ENCODE data around the gene PTPRA.
"Not testable (repeated sequence)": the region's sequence is repeated elsewhere in the genome, so short reads cannot be mapped to it uniquely, and the experiment has no call there.

Gene PTPRA

DNA sequence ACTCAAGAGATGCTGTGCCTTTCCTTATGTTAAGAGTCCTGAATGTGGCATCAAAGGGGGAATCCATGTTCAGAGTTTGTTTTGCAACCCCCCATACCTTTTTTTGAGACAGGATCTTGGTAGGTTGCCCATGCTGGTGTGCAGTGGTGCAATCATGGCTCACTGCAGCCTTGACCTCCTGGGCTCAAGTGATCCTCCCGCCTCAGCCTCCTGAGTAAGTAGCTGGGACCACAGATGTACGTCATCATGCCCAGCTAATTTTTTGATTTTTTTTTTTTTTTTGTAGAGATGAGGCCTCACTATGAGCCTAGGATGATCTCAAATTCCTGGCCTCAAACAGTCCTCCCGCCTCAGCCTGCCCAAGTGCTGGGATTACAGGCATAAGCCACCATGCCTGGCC is 16.5 kb downstream of the PTPRA start:
- no peak for DNase-seq

DNA sequence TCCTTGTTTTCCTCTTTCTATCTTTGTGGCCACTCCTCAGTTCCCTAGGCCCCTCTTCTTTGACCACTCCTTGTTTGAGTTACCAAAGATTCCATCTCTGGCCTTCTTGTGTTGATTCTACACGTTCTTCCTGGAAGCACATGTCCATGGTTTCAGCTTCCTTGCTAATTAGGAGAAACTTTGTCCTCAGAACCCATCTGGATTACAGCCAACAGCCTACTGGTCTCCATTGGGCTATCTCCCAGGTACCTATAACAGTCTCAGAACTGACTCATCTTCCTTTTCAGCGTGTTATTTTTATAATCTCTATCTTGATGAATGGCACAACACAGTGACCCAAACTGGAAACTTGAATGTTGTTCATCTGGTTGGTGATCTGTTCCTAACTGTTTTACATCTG is 17.5 kb downstream of the PTPRA start:
- no peak for DNase-seq

DNA sequence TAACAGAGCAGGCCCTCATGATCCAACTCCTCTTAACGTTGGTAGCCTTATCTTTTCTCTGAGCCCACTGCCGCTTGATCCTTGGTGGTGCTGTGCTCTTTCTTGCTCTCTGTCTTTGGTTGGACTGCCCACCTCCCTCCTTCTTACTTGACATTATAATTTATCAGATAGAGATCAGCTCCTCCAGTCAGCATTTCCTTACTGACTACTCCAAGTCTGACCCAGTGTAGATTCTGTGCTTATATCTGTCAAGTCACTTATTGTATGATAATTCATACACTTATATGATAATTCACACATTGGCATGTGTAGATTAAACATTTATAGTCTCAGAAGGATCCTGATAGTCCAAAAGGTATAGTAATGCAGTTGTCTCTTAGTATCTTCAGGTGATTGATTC is 18.1 kb downstream of the PTPRA start:
- no peak for DNase-seq

DNA sequence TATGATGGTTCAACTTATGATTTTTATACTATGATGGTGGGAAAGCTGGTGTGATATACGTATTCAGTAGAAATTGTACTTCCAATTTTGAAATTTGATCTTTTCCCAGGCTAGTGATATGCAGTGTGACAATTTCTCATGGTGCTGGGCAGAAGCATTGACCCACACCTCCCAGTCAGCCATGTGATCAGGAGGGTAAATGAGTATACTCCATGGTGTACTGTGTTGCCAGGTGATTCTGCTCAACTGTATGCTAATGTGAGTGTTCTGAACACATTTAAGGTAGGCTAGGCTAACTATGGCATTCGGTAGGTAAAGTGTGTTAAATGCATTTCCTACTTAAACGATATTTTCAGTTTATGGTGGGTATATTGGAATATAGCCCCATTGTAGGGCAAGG is 19.1 kb downstream of the PTPRA start:
- no peak for DNase-seq

DNA sequence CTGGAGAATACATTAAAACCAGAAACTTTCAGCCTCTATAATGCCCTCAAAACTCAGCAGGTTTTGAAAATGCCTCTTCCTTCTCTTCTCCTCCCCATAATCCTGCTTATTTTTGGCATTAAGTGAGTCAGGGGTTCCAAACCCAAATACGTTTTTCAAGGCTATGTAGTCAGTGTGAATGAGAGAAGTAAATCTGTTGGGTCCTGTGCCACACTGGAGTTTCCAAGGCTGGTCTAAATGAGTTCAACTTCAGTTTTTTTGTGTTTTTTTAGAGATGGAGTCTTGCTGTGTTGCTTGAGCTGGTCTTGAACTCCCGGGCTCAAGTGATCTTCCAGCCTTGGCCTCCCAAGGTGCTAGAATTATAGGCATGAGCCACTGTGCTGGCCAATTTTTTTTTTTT is 20.9 kb downstream of the PTPRA start:
- DNase-seq, result no peak

DNA sequence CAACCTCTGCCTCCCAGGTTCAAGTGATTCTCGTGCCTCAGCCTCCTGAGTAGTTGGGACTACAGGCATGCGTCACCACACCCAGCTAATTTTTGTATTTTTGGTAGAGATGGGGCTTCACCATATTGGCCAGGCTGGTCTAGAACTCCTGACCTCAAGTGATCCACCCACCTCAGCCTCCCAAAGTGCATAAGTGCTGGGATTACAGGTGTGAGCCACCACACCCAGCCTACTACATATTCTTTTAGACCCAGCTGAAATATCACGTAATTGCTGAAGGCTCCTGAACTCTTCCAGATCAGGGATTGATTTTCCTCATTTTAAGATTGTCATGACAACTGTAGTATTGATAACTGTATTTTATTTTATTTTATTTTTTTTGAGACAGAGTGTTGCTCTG is 21.9 kb downstream of the PTPRA start:
- not testable (repeated sequence) for DNase-seq

DNA sequence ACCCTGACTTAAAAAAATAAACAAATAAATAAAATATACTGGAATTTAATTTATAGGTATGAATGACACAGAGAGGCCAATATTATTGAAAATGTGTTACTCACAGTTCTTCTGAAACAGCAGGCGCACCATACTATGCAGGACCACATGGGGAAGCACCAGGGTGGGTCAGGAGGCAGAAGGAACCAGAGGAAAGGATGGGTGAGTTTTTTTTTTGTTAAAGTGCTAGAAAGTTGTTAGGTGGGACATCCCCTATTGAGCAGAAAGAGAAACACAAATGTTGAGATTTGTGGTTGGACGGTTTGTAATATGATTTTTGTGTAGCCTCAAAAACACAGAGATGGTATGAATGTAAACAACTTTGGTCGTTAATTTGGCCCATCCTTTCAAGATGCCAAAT is 26.0 kb downstream of the PTPRA start:
- peak in 1 of 5 experiments; percentile 29 for DNase-seq

DNA sequence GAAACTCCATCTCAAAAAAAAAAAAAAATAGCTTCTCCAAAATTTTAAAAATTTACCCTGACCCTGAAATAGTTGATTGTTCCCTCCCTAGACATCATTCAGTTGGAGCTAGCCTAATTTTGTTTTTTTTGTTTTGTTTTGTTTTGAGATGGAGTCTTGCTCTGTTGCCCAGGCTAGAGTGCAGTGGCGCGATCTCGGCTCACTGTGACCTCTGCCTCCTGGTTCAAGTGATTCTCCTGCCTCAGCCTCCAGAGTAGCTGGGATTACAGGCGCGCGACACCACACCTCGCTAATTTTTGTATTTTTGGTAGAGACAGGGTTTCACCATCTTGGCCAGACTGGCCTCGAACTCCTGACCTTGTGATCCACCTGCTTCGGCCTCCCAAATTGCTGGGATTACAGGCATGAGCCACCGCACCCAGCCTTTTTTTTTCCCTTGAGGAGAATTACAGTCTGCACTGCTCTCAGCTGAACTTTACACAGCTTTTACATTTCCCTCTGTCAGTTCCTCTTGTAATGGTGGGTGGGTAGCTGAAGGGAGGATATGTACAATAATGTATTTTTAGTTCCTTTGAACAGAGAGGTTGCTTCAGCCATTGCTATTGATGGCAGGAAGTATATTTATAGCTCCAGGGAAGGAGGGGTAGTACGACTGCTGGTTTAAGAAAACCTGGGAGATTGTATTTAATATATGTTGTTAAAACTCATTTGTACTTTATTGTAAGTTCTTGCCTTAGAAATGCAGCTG is 27.7 kb downstream of the PTPRA start:
- DNase-seq, result no peak

DNA sequence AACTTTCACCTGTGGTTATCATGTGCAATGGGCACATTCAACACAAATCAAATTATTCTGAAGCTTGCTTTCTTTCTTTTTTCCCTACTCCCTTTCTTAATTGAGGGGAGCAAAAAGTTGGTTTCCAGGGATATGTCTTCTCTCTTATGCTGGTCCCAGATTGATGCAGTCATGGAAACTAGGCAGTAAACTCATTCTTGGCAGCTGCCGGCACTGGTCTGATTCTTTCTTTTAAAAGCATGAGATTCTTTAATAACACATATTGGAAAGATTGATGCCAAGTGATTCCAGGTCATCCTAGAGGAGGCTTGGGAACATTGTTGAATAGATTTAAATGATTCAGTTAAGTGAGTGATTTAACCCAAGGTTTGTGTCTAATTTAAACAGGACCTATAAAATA is 29.0 kb downstream of the PTPRA start:
- peak in 1 of 5 experiments; percentile 29 for DNase-seq

DNA sequence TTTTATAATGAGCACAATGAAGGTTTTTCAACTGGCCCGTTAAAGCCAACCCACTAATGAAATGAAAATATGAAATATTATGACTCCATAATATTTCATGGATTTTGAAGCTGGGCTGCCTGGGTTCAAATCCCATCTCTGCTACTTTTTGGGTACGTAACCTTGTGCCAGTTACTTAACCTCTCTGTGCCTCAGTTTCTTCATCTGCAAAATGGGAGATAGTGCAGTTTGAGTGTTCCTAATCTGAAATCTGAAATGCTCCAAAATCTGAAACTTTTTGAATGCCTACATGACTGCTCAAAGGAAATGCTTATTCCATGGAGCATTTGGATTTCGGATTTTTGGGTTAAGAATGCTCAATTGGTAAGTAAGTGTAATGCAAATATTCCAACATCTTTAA is 29.5 kb downstream of the PTPRA start:
- DNase-seq, result no peak

DNA sequence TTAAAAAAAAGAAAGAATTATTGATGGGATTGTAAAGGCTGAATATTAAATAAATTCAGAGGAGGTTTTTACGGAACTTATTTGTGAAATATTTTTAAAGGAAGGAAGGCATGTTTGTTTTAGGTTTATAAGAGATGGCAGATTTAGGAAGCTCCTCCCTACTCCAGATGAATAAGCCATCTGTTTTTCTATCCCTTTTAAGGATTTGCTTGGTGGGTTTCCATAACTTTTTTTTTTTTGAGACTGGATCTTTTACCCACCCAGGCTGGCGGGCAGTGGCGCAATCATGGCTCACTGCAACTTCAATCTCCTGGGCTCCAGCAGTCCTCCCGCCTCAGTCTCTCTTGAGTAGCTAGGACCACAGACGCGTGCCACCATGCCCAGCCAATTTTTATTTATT is 30.4 kb downstream of the PTPRA start:
- DNase-seq, result no peak

DNA sequence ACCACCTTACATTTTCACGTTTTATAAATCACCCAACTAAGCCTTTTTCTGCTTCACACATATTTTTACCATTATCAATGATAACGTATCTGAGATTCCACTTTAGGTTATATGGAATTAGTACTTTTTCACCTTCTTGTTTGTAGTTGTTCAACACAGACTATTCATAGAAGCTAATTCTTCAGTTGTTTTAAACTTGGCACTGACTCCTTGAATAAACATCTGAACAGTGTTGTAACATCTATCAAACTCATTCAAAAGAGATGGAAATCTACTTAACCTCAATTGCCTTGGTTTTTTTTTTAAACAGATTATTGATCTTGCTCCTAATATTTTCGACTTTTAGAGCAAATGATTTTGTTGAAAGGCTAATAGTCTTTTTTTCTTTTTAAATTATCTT is 34.2 kb downstream of the PTPRA start:
- no peak for DNase-seq

DNA sequence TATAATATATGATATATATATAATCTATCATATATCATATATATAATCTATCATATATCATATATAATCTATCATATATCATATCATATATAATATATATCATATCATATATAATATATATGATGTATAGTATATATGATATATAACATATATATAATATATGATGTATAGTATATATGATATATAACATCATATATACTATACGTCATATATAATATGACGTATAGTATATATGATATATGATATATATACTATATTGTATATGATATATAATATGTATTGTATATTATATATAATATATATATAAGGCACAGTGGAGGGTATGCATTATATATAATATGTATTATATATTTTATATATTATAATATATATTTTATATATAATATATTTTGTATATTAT is 36.7 kb downstream of the PTPRA start:
- no peak for DNase-seq

DNA sequence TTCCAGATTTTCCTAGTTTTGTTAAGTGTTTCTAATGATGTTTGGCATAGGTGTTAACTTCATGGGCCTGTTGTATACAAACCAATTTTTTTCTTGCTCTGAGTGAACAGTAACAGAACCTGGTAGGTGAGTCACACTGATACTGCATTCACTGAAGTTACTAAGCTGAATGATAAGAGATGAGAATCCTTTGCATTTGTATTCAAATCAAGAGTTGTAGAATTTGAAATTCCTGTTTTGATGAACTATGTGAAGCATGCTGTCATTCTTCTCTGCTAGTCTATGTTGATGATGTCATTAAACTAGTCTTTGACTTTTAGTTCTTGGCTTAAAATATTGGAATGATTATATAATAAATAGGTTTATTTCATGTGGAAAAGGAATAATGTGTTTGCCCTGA is 37.9 kb downstream of the PTPRA start:
- DNase-seq, result peak in 1 of 5 experiments; percentile 73

DNA sequence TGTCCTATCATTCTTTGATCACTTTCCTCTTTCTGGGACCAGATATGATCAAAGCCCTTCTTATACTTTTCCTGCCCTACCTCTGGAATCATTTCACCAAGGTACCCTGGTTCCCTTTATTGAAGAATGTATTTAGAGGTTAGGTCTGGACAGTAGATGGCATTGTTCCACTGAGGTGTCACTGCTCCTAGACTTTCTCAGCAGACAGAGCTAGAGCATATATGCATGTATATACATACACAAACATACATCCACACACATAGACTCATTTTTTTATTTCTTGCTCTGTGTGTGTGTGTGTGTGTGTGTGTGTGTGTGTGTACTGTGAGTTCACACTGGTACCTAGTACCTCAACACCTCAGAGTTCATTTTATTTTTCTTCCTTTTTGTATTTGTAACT is 40.9 kb downstream of the PTPRA start:
- peak in 1 of 5 experiments; percentile 61 for DNase-seq

DNA sequence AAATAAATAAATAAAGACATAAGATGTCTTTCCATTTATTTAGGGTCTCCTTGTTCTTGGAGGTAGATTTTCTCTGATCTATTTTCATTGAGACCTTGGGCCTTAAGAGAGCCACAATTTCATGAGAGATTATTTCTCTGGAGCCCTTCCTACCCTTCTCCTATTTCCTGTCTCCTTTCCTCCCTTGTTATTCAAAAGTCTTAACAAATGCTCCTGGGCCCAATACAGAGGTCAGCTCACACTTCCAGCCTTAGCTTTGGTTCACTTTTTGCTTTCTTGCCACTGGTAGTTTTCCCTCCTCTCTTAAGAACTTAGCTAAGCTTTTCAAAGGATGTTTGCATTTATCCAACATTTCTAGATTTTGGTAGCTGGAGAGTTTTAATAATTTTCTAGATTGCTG is 44.0 kb downstream of the PTPRA start:
- no peak for DNase-seq

DNA sequence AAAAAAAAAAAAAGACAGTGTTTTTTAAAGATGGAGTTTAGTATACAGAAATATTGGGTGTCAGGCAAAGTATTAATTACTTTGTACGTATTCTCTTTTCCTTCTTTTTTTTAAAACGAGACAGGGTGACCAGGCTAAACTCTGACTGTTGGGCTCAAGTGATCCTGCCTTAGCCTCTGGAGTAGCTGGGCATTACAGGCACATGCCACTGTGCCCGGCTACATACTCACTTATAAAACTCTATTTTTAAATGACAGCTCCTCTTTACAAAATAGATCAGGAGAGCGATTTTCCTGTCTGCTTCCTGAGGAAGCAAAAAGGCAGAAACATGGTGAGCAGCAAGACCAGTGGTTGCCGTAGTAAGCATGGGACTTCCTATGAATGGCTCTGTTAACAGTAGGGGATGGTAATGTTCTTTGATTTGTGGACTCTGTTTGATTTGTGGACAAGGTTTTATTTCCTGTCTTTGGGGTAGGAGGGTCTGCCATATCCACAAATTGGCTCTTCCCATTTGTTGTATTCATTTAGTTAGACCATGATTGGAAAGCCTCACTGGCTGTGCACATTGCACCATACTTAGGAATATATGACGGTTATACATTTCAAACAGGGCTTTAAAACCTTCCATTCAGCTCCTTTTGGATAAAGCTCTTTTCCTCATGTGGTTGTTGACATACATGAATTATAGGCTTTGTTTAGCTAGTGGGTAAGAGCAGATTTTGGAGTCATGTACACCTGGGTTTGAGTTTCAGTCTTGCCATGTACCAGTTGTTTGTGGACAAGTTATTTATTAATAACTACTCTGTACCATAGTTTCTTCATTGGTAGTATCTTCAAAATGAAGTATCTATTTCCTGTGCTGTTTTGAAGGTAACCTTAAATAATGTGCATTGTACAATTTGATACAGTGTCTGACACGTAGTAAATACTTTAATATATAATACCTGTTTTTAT is 45.1 kb downstream of the PTPRA start:
- DNase-seq, result no peak

DNA sequence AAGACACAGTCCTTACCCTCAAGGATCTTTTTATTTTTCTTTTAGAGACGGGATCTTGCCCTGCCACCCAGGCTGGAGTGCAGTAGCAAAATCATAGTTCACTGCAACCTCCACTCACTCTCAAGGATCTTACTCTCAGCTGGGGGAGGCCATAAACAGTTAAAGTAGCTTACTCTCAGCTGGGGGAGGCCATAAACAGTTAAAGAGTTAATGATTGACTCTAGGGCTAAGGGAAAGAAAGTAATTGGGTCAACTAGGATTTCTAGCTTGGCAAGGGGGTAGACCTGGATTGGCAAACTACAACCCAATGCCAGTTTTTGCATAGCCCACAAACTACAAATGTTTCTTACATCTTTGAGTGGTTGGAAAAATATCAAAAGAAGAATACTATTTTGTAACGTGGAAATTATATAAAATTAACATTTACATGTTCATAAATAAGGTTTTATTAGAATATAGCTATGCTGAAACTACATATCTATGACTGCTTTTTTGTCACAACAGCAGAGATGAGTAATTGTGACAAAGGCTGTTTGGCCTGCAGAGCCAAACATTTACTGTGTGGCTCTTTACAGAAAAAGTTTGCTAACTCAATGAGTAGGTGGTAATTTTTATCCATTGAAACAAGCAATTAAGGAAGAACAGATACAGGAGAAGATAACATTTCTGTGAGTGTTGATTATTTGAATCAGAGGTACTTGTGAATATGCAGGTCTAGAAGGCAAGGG is 46.4 kb downstream of the PTPRA start:
- DNase-seq, result no peak

DNA sequence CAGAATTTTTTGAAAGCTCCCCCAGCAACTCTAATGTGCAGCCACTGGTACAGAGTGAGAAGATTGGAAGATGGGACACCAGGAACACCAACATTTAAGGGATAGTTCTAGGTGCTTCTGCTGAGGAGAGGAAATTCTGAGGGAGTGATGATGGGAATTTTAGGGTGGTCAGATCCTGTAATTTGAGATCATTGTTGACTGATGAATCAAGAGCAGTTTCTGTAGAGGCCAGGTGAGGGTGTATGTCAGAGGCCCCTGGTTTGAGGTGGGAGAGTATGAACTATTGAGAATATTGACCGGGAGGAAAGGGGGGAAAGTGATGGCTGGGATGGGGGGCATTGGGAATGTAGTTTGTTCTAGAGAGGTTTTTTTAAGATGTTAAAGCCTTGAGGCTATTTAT is 47.2 kb downstream of the PTPRA start:
- no peak for DNase-seq

DNA sequence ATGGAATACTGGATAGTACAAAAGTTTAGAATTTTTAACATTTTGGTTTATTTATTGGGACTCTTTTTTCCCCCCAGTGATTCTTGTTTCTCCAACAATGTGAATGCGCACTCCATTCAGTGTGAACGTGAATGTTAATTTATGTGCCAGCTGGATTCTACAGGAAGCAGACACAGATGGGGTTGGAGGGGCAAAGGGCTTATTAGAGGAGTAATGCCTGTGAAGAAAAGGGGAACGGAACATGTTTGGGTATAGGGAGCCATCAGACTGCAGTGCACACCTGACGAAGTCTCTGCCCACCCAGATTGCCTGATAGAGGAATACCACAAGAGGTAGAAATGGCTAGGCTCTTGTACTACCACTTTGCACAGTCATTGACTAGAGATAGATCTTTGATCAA is 48.2 kb downstream of the PTPRA start:
- no peak for DNase-seq

DNA sequence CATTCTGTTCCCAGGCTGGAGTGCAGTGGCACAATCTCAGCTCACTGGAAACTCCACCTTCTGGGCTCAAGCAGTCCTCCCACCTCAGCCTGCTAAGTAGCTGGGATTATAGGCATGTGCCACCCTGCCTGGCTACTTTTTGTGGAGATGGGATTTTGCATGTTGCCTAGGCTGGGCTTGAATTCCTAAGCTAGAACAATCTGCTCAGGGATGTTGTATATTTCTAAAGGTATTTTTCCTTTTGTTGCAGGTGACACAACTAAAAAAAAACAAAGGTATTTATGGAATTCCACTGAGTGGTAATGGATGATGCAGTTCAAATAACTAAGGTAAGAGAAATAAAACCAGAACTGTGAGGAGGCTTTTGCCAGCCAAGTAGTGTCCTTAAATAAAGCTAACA is 49.7 kb downstream of the PTPRA start:
- no peak for DNase-seq

DNA sequence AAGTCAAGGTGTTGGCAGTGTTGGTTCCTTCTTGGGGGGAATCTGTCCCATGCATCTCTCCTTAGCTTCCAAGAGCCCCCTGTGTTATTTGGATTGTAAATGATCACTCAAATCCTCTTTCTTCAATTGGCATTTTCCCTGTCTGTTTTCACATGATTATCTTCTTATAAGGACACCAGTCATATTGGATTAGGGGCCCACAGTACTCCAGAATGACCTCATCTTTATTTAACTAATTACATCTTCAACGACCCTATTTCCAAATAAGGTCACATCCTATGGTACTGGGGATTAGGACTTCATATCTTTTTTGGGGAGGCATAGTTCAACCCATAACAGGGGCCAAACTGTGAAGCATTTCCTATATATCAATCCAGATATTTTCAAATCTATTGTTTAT is 57.3 kb downstream of the PTPRA start:
- no peak for DNase-seq

DNA sequence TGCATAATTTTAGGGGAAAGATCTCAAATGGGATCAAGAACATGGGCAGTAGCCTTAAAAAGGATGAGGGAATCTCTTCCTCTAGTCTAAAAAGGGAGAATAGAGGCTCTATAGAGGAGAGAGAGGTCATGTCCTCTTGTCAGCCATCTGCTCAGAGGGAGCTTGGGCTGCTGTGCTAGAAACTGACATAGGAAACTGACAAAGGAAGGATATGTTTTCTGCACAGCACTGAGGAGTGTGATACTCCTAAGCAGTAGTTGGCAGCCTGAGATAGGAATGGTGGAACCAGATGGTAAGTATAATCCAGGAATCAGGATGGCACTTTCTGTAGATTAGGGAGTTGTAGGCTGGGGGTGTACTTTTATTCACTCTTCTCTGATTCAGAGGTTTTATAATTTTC is 59.2 kb downstream of the PTPRA start:
- DNase-seq, result no peak

Measured in T-helper 2 cell (primary cell).